Fibroblast of peridontal ligament (primary cell): ENCODE measurements around the gene ZFR.
"Not testable (repeated sequence)": the region's sequence is repeated elsewhere in the genome, so short reads cannot be mapped to it uniquely, and the experiment has no call there.

Source experiments
- DNase-seq: peaks from one replicate; pipeline ENCODE4 v3.0.0-alpha.2; 2010; ENCODE audit errors: extremely low read depth

Gene ZFR

DNA sequence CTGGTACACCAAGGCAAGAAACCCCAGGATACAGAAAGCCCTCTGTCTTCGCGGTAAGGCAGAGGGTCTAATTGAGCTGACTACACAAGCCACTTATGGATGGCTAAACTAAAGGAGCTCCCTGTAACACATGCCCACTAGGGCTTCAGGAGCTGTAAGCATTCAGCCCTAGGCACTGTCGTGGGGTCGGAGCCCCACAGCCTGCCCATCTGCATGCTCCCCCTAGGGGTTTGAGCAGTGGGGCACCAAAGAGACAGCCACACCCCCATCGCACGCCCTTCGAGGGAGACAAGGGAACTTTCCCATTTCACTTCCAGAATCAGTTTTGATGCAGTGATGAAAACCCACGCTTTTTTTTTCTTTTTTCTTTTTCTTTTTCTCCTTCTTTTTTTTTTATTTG is 120.8 kb downstream of the ZFR start:
- no peak for DNase-seq

GRCh38 chr5:32322882-32323281 is 121.7 kb downstream of the ZFR start:
- no peak for DNase-seq

DNA sequence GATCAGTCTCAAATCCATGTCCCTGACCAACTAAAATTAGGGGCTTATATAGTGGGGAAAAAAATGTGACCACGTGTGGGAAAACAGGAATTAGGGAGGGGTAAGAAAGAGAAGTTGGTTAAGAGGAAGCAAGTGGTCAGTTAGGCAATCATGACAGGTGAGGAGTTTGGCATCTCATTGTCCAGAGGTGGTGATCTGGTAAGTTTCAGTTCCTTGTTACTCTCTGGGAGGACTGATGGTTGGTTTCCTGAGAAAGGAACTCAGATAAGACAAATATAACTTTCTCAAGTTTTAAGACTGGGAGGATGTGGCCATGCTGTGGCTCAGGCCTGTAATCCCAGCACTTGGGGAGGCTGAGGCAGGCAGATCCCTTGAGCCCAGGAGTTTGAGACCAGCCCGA is 122.8 kb downstream of the ZFR start:
- not testable (repeated sequence) for DNase-seq

DNA sequence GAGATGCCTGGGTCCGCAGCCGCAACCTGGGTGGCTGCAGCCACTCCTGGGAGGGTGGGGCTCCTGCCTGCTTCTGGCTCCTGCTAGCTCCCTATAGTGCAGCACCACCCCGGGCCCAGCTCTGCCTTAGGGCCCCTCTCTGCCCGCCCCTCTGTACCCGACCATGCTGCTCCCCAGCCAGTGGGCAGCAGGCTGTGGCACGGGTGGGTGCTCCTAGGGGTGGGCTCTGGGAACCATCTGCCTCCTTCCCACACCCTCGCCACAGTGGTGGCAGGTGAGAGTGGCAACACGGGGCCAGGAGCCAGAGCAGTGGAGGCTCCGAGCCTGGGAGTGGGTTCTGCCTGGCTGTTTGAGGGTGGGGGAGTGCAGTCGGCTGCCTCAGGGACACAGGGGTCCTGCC is 124.0 kb downstream of the ZFR start:
- no peak for DNase-seq

DNA sequence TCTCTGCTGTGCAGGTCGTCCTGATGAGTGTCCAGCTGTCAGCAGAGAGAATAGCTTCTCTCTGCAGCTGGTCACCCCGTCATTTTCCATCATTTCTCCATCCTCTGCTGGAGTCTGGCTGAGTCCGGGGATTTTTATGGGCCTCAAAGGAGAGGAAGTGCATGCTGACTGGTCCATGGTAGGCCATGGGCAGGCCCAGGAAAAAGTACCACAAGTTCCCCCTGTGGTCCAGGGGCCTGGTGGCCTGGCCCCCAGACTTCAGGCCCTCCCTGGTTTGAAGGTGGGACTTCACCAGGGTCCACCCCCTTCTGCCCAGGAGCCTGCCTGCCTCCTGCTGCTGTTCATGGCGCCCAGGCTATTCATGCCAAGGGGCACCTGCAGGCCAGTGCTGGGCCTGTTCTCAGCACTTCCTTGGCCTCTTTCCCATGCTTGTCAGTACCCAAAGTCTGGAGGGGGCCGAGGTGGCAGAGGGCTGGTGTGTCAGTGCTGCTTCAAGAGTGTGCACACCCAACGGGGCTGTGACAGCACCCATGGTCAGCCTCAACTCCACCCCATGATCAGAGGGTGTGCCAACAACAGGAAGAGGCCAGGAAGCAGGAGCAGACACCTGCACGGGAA is 124.5 kb downstream of the ZFR start:
- no peak for DNase-seq

DNA sequence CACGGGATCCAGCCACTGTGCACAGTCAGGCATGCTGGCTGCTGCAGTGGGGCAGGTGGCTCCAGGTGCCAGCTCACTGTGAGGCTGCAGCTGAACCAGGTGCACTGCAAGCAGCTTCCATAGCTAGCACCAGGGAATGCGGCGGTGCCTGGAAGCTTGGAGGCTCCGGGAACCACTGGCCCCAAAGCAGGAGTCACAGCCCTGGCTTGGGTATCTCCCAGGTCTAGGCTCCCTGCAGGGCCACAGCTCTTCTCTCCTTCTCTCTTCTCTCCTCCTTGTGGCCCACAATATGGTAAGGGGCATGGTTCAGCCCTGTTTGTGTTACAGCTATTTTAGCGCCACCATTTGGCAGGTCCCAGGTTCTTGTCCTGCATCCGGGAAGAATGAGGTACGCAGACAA is 125.1 kb downstream of the ZFR start:
- no peak for DNase-seq

DNA sequence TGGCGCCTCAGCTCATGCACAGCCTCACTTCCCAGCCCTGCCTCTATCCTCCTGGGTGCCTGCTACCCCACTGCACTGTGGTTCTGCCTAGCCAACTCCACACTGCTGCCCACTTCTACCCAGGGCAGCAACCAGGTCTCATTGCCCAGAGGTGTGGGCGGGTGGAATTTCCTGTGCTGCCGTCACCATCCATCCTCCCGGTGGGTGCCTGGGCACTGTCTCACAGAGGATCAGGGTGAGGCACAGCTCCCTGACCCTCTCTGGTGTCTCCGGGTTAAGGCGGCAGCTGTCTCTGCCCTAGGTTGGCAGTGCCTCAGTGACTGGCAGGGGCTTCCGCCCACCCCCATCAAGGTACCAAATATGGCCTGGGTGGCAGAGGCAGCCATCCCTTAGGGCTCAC is 127.5 kb downstream of the ZFR start:
- DNase-seq, result no peak

DNA sequence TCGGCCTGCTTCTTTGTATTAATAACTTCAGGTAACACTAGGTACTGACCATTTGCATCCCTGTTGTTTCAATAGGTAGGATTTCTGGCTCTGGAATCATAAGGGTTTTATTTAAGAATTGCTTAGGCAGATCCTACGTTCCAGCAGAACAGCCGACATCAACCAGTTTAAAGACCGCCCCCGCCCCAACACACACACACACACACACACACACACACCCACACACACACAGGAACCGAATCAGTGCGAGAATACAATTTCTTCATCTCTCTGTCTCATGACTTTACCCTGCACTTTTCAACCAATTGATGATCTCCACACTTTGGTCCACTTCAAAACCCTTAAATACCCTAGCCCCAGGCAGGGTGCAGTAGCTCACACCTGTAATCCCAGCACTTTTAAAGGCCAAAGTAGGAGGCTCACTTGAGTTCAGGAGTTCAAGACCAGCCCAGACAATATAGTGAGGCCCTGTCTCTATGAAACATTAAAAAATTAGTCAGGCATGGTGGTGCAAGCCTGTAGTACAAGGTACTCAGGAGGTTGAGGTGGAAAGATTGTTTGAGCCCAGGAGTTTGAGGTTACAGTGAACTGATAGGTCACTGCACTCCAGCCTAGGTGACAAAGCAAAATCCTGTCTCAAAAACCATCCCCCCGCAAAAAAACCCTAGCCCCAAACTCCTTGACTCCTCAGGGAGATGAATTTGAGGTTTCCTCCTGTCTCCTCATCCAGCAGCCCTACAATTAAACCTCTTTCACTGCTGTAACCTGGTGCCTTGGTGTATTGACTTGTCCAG is 129.1 kb downstream of the ZFR start:
- DNase-seq, result no peak

DNA sequence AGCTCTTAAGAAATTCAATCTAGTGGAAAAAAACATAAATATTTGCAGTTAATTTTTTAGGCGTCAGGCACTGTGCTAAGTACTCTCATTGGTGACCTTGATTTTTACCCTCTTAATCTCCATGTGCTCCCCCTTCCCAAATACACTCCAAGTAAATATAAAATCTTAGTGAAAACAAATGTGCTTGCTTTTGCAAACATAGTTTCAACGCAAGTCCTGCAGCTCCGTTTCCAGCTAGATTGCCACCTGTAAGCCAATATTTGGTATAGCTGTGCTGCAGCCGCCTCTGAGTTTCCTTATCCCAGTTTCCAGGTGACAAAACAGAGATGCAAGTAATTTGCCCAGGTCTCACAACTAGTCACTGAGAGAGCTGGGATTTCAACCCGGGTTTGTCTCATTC is 129.9 kb downstream of the ZFR start:
- no peak for DNase-seq

DNA sequence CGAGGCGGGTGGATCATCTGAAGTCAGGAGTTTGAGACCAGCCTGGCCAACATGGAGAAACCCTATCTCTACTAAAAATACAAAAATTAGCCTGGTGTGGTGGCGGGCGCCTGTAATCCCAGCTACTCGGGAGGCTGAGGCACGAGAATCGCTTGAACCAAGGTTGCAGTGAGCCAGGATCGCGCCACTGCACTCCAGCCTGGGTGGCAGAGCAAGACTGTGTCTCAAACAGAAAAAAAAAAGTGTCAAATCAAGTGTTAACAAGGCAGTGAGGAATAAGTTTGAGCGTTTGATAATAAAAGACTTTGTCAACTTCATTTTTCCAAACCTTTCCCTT is 130.4 kb downstream of the ZFR start:
- DNase-seq, result not testable (repeated sequence)

DNA sequence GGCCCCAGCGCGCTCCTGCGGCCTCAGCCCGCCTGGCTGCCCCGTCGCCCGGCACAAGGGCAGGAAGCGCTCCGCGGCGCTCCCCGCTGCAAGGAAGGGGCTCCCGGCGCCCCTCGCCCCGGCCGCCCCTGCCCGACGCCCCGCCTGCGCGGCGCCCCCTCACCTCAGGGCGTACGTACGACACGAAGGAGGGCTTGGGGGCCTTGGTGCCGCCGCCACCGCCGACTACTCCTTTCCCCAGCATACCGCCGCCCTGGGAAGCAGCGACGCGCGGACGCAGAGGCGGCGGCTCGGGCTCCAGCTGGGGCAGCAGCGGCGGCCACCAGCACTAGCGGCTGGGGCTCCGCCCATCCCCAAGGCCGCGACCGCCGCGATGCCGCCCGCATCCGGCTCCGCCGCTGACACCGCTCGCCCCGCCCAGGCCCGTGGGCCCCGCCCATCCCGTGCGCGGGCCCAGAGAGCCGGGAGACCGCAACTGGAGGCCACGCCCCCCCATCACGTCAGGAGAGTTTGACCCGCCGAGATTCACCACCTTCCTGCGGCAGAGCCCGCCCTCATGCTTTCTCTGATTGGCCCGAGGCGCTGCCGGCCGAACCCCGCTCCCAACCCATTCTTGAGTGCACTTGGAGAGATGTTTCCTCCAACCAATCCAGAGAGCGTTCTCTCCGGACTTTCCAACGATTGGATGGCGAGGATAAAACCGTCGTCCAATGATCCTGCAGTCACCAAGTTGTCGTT is 131.8 kb downstream of the ZFR start, which contains the start of gene MTMR12:
Gene MTMR12 (minus strand): TSS at position 345 of the 738 bp plus-strand sequence. CDS start 101 bp downstream, at position 244.
- peak; percentile 99 for DNase-seq

DNA sequence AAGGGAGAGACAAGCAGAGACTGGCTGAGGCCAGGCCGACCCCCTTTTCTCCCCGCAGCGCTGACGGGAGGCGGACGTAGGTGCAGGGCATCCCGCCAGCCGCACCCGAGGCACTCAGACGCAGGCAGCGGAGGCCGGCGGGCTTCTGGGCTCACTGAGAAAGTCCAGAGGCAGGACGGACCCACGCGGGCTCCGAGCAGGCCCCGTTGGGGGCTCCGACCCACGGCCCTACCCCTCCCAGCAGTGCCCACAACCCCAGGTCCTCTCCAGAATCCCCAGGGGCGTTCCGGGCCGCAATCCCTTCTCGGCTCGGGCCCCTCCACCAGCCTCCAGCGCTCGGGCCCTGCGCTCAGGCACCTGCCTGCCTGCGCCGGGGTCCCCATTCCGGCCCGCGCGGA is 132.3 kb downstream of the ZFR start:
- peak; percentile 55 for DNase-seq

DNA sequence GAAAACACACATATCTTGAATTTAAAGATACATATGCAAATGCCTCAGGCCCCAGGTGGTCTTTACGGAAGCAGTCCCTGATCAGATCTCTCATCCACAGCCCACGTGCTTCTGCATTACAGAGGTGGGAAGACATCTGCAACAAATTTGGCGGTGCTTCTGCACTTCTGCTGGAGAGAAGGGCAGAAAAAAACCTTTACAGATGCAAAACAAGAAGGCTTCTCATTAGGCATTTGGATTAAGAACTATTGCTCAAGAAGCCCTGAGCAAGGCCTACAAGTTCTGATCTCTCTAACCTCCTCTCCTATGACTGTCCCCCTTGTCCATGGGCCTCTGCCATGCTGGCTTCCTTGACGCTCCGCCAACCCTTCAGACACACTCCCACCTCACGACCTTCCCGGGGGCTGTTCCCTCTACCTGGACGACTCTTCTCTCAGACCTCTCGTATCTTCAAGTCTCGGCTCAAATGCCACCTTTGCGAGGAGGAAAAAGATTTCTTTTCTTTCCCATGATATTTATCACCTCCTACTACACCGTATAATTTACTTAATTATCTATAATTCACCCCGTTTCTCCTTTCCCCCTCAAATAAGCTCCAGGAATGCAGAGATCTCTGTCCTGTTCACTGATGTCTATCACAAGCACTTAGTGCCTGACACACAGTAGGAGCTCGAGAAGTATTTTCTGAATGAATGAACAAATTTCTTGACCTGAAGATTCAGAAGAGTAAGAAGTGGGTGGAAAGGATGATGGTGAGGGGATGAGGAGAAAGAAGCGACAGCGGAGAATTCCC is 132.9 kb downstream of the ZFR start:
- DNase-seq, result peak; percentile 29

DNA sequence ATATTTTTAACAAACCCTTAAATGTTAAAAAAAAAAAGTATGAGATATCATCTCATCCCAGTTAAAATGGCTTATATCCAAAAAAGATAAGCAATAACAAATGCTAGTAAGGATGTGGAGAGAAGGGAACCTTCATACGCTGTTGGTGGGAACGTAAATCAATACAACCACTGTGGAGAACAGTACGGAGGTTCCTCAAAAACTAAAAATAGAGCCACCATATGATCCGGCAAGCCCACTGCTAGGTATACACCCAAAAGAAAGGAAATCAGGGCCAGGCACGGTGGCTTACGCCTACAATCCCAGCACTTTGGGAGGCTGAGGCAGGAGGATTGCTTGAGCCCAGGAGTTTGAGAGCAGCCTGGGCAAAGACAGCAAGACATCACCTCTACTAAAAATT is 134.8 kb downstream of the ZFR start:
- DNase-seq, result no peak

GRCh38 chr5:32308946-32309345 is 135.6 kb downstream of the ZFR start:
- DNase-seq, result peak; percentile 58

- DNase-seq, result no peak
These were observed 136.8 kb downstream of the ZFR start for GRCh38 chr5:32307769-32308194.

DNA sequence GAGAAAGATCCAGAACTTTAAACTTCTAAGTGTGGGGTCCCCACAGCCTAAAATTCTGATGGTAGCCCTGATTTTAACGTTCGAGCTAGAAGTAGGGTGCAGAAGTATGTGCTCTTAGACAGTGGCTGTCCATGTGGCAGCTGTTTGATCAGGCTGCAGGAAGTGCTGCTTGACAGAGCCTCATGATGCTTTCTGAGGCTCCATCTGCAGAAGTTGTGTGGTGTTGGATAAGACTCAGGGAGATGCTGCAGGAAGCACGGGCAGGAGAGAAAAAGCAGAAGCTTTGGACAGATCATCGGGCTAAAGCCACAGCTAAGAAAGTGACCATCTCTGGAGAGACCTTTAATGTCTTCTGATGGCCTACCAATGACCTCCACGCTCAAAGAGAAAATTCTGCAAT is 139.9 kb downstream of the ZFR start:
- DNase-seq, result no peak
